ENCODE data around the gene PPAN.

Gene PPAN

GRCh38 chr19:10086591-10087192 is 19.5 kb upstream of the PPAN start:
- ATAC-seq (ENCODE audit: low read depth) (no peak), DNase-seq (ENCODE audit: low spot score in 2 of 2) (no peak)

GRCh38 chr19:10087296-10088061 is 18.7 kb upstream of the PPAN start:
- H3K36me3 Mint-ChIP-seq, result peaks cover 15% of the 10 kb centered on the region
- no peaks in the 10 kb centered on the region for H3K27me3 Mint-ChIP-seq
- no peak for DNase-seq (ENCODE audit: low spot score in 2 of 2)
- peak overlapping the region; percentile 67 for H3K27ac Mint-ChIP-seq
- peak overlapping the region; percentile 97 for H3K4me3 Mint-ChIP-seq
- no peak for ATAC-seq (ENCODE audit: low read depth)
- H3K4me1 Mint-ChIP-seq, result peaks cover 21% of the 10 kb centered on the region
- no peaks in the 10 kb centered on the region for H3K9me3 Mint-ChIP-seq

More at GRCh38 chr19:10086591-10087192, 19.5 kb upstream of the PPAN start:
- Mint-ChIP-seq H3K36me3 (peaks cover 11% of the 10 kb centered on the region), H3K4me1 (peaks cover 17% of the 10 kb centered on the region), H3K27me3 (no peaks in the 10 kb centered on the region), H3K9me3 (no peaks in the 10 kb centered on the region), H3K27ac (peak overlapping the region; percentile 67), H3K4me3 (peak overlapping the region; percentile 97)

- no peak for DNase-seq (ENCODE audit: low spot score in 2 of 2)
- Mint-ChIP-seq H3K9me3 (no peaks in the 10 kb centered on the region), H3K36me3 (peaks cover 25% of the 10 kb centered on the region), H3K27ac (peak overlapping the region; percentile 14), H3K4me3 (no peak overlapping the region), H3K4me1 (peaks cover 30% of the 10 kb centered on the region), H3K27me3 (no peaks in the 10 kb centered on the region)
- ATAC-seq (ENCODE audit: low read depth), result no peak
Observed at GRCh38 chr19:10088949-10089554, 17.1 kb upstream of the PPAN start.

GRCh38 chr19:10089801-10090375 is 16.3 kb upstream of the PPAN start:
- ATAC-seq (ENCODE audit: low read depth) (no peak), DNase-seq (ENCODE audit: low spot score in 2 of 2) (no peak)
- Mint-ChIP-seq H3K36me3 (peaks cover 29% of the 10 kb centered on the region), H3K4me1 (peaks cover 30% of the 10 kb centered on the region), H3K27me3 (no peaks in the 10 kb centered on the region), H3K9me3 (no peaks in the 10 kb centered on the region), H3K27ac (peak overlapping the region; percentile 14), H3K4me3 (no peak overlapping the region)

GRCh38 chr19:10091370-10091687 is 14.8 kb upstream of the PPAN start:
- DNase-seq (ENCODE audit: low spot score in 2 of 2), result no peak
- H3K36me3 Mint-ChIP-seq, result peaks cover 29% of the 10 kb centered on the region
- H3K4me3 Mint-ChIP-seq, result no peak overlapping the region
- H3K4me1 Mint-ChIP-seq, result peaks cover 28% of the 10 kb centered on the region
- peak overlapping the region; percentile 89 for H3K27ac Mint-ChIP-seq
- no peak for ATAC-seq (ENCODE audit: low read depth)
- H3K9me3 Mint-ChIP-seq, result no peaks in the 10 kb centered on the region
- no peaks in the 10 kb centered on the region for H3K27me3 Mint-ChIP-seq

- Mint-ChIP-seq H3K27me3 (no peaks in the 10 kb centered on the region), H3K9me3 (no peaks in the 10 kb centered on the region), H3K27ac (peak overlapping the region; percentile 89), H3K4me1 (peaks cover 28% of the 10 kb centered on the region), H3K4me3 (peak overlapping the region; percentile 68), H3K36me3 (peaks cover 29% of the 10 kb centered on the region)
- peak; percentile 56 for ATAC-seq (ENCODE audit: low read depth)
- DNase-seq (ENCODE audit: low spot score in 2 of 2), result peak in 1 of 2 donors; percentile 51
Observed at GRCh38 chr19:10091895-10092641, 14.1 kb upstream of the PPAN start.

GRCh38 chr19:10092648-10093294 is 13.4 kb upstream of the PPAN start:
- Mint-ChIP-seq H3K4me3 (no peak overlapping the region), H3K36me3 (peaks cover 29% of the 10 kb centered on the region), H3K27me3 (no peaks in the 10 kb centered on the region), H3K27ac (peak overlapping the region; percentile 89), H3K9me3 (no peaks in the 10 kb centered on the region), H3K4me1 (peaks cover 21% of the 10 kb centered on the region)
- DNase-seq (ENCODE audit: low spot score in 2 of 2) (no peak), ATAC-seq (ENCODE audit: low read depth) (no peak)

- Mint-ChIP-seq H3K36me3 (peaks cover 29% of the 10 kb centered on the region), H3K4me3 (no peak overlapping the region), H3K4me1 (peaks cover 25% of the 10 kb centered on the region), H3K9me3 (no peaks in the 10 kb centered on the region), H3K27me3 (no peaks in the 10 kb centered on the region), H3K27ac (peak overlapping the region; percentile 89)
- ATAC-seq (ENCODE audit: low read depth) (no peak), DNase-seq (ENCODE audit: low spot score in 2 of 2) (no peak)
Observed at GRCh38 chr19:10093295-10094186, 12.6 kb upstream of the PPAN start.

- Mint-ChIP-seq H3K4me1 (peaks cover 31% of the 10 kb centered on the region), H3K27me3 (no peaks in the 10 kb centered on the region), H3K9me3 (no peaks in the 10 kb centered on the region), H3K36me3 (peaks cover 21% of the 10 kb centered on the region), H3K4me3 (peak overlapping the region; percentile 34), H3K27ac (peak overlapping the region; percentile 74)
- ATAC-seq (ENCODE audit: low read depth) (no peak), DNase-seq (ENCODE audit: low spot score in 2 of 2) (no peak)
Observed at GRCh38 chr19:10095622-10095947, 10.6 kb upstream of the PPAN start.

GRCh38 chr19:10095948-10096614 is 10.1 kb upstream of the PPAN start:
- no peaks in the 10 kb centered on the region for H3K27me3 Mint-ChIP-seq
- peak overlapping the region; percentile 55 for H3K4me3 Mint-ChIP-seq
- DNase-seq (ENCODE audit: low spot score in 2 of 2), result peak; percentile 95
- ATAC-seq (ENCODE audit: low read depth), result peak; percentile 81
- peak overlapping the region; percentile 74 for H3K27ac Mint-ChIP-seq
- peaks cover 31% of the 10 kb centered on the region for H3K4me1 Mint-ChIP-seq
- peaks cover 21% of the 10 kb centered on the region for H3K36me3 Mint-ChIP-seq
- no peaks in the 10 kb centered on the region for H3K9me3 Mint-ChIP-seq

- no peak for DNase-seq (ENCODE audit: low spot score in 2 of 2)
- Mint-ChIP-seq H3K27me3 (no peaks in the 10 kb centered on the region), H3K4me3 (peak overlapping the region; percentile 55), H3K27ac (no peak overlapping the region), H3K9me3 (no peaks in the 10 kb centered on the region), H3K4me1 (peaks cover 29% of the 10 kb centered on the region), H3K36me3 (peaks cover 19% of the 10 kb centered on the region)
- no peak for ATAC-seq (ENCODE audit: low read depth)
Observed at GRCh38 chr19:10096615-10096963, 9.6 kb upstream of the PPAN start.

GRCh38 chr19:10100163-10100785 is 5.9 kb upstream of the PPAN start:
- no peaks in the 10 kb centered on the region for H3K27me3 Mint-ChIP-seq
- no peaks in the 10 kb centered on the region for H3K36me3 Mint-ChIP-seq
- no peaks in the 10 kb centered on the region for H3K9me3 Mint-ChIP-seq
- H3K4me3 Mint-ChIP-seq, result peak overlapping the region; percentile 33
- peaks cover 39% of the 10 kb centered on the region for H3K4me1 Mint-ChIP-seq
- DNase-seq (ENCODE audit: low spot score in 2 of 2) (no peak), ATAC-seq (ENCODE audit: low read depth) (no peak)
- peak overlapping the region; percentile 100 for H3K27ac Mint-ChIP-seq

All from memory B cell (primary cell).